Islet precursor cell (in vitro differentiated cells): ENCODE measurements around the gene BRME1.
A peak's percentile ranks its signal among the peaks of the same experiment; 100 is the strongest.
"Not testable (repeated sequence)": the region's sequence is repeated elsewhere in the genome, so short reads cannot be mapped to it uniquely, and the experiment has no call there.

Source experiments
- DNase-seq: peaks from one replicate; pipeline ENCODE4 v3.0.0-alpha.2; 2018

BRME1 gene

DNA sequence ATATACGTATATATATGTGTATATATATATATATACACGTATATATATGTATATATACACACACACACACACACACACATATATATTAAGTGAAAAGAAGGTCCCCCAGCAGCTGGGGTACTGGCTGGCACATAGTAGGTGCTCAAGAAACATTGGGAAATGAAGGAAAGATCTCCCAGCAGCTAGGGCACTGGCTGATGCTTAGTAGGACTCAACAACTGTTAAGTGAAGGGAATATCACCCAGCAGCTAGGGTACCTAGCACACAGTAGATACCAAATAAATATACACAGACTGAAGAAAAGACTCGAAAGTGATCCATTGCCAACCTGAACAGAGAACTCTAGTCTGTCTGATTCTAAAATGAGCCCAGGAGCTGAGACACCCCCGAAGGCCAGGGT, 20.1 kb upstream of the BRME1 start:
- DNase-seq, result no peak

DNA sequence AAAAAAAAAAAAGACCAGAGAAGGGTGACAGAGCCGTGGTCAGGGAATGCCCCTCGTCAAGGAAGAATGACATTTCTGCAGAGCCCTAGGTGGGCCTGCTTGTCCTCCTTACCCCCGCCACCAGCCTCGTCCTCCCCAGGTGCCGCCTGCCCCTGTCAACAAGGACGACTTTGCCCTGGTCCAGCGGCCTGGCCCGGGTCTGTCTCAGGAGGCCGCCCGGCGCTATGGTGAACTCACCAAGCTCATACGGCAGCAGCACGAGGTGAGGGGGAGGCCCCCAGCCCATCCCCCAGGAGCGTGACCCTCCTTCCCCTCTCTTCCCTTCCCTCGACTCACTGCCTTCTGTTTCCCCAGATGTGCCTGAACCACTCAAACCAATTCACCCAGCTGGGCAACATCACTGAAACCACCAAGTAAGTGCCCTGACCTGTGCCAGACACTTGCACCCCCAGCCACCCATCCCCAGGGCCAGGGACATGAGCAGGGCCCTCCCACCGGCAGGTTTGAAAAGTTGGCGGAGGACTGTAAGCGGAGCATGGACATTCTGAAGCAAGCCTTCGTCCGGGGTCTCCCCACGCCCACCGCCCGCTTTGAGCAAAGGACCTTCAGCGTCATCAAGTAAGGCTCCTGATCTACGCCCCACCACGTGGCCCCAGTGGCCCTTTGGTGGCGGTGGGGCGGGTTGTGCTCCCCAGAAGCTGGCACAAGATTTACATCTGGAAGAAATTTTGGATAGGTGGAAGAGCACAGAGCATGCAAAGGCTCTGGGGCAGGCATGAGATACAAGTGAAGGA, 17.5 kb upstream of the BRME1 start:
- DNase-seq, result no peak

DNA sequence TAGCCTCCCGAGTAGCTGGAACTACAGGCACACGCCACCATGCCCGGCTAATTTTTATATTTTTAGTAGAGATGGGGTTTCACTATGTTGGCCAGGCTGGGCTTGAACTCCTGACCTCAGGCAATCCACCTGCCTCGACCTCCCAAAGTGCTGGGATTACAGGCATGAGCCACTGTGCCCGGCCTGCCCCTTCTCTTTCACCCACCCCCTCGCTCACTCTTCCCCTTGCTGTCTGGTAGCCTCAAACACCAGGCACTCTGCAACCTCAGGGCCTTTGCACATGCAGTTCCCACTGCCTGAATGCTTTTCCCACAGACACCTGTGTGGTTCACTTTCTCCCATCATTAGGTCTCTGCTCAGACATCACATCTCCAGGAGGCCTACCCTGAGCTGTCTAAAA, 16.2 kb upstream of the BRME1 start:
- DNase-seq, result not testable (repeated sequence)

DNA sequence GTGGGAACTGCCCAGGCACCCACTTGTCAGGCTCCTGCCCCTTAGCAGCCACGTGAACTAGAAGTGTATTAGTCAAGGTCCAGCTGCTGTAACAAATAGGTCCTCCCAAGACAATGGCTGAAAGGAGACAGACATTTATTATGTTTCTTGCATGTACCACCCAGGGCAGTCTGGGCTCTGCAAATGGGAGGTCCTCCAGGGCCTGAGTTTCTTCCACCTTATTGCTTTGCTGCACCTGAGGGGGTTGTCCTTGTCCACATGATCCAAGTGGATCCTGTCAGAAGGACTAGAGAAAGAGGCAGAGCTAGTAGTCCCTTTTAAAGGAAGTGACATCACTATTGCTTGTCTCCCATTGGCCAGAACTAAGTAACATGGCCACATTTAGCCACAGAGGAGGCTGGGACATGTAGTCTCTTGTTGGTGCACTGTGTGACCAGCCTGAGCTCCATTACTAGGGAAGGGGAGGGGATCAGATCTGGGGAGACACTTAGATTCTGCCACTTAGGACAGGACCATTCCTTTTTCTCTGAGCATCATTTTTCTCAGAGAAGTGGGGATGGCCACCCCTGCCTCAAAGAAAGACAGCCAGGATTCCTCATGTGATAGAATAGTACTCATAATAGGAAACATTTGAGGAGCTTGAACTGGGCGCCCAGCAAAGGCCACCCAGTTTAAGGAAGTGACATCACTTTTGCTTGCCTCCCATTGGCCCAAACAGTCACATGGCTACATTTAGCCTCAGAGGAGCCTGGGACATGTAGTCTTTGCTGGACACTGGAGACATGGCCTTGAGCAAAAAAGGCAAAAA, 15.2 kb upstream of the BRME1 start:
- no peak for DNase-seq

DNA sequence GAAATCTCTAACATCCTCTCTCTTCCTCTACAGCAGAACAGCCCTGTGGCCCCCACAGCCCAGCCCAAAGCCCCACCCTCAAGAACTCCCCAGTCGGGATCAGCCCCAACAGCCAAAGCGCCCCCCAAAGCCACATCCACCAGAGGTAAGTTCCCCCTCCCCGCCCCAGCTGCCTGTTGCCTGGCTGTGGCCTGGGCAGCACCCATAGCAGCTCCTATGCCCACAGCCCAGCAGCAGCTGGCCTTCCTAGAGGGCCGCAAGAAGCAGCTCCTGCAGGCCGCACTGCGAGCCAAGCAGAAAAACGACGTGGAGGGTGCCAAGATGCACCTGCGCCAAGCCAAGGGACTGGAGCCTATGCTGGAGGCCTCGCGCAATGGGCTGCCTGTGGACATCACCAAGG, 14.6 kb upstream of the BRME1 start:
- no peak for DNase-seq

DNA sequence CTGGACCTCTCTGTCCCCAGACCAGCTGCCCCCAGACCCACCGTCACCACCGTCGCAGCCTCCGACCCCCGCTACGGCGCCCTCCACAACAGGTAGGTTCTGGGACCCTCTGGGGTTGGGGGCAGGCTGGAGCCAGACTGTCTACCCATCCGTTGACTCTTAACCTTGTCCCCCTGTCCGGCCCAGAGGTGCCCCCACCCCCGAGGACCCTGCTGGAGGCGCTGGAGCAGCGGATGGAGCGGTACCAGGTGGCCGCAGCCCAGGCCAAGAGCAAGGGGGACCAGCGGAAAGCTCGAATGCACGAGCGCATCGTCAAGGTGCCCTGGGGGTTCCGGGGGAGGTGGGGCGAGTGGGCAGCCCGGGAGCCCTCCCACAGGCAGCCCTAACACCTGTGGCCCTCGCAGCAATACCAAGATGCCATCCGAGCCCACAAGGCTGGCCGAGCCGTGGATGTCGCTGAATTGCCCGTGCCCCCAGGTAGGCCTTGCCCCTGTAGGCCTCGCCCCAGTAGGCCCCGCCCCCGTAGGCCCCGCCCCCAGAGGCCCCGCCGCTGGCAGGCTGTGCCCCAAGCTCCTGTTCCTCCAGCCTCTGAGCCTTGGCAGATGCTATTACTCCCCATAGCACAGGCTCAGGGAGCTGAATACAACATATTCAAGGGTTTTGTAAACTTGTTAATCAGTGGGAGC, 13.0 kb upstream of the BRME1 start:
- DNase-seq, result no peak

DNA sequence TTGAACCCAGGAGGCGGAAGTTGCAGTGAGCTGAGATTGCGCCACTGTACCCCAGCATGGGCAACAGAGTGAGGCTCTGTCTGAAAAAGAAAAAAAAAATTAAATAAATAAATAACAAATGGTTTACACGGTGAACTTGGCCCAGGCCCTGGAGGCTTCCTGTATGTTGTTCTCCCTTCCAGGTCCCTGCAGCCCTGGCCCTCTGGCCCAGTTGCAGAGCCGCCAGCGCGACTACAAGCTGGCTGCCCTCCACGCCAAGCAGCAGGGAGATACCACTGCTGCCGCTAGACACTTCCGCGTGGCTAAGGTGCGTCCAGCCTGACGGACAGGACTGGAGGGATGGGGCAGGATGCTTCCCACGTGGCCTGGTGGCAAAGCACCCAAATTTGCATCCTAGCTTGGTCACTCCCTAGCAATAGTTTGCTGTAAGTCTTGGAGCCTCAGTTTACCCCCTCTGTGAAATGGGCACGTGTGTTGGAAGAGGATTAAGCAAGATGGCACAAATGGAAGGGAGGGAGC, 12.0 kb upstream of the BRME1 start:
- no peak for DNase-seq

DNA sequence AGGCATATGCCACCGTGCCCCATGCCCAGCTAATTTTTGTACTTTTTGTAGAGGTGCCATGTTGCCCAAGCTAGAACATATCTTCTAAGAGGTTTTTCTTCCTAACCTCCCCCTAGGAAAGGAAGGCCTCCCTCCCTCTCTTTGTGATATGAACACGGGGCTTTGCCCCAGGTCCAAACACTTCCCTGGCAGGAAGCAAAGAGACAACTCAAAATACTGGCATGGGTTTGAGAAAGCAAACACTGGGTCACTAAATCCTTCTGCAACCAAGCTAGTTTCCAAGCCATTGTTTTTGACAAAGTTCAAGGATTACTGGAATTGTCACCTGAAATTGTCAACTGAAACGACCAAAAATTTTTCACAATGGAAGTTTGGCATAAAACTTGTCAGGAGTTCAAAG, 8.9 kb upstream of the BRME1 start:
- no peak for DNase-seq

DNA sequence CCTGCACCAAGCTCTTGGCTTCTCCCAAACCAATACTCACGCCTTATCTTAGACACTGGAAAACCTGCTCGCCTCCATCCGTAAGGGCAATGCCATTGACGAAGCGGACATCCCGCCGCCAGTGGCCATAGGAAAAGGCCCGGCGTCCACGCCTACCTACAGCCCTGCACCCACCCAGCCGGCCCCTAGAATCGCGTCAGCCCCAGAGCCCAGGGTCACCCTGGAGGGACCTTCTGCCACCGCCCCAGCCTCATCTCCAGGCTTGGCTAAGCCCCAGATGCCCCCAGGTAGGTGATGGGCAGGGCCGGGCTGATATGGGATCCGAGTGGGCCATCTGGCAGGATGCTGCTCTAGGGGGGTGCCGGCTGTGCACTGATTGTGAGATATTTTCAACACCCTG, 7.4 kb upstream of the BRME1 start:
- no peak for DNase-seq

DNA sequence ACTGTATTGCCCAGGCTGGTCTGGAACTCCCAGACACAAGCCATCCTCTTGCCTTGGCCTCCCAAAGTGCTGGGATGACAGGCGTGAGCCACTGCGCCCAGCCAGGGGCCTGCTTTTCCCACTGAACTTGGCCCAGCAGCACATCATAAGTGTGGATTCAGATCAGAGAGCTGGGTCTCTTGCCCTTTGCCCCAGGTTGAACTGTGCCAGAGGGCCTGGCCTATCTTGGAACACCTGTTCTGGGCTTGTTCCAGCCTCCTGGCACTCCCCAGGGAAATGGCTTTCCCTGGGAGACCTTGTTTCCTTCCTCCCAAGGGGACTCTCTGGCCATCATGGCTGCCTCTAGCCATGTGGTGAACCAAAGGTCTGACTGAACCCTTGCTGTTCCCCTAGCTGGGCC, 3.5 kb upstream of the BRME1 start:
- no peak for DNase-seq

DNA sequence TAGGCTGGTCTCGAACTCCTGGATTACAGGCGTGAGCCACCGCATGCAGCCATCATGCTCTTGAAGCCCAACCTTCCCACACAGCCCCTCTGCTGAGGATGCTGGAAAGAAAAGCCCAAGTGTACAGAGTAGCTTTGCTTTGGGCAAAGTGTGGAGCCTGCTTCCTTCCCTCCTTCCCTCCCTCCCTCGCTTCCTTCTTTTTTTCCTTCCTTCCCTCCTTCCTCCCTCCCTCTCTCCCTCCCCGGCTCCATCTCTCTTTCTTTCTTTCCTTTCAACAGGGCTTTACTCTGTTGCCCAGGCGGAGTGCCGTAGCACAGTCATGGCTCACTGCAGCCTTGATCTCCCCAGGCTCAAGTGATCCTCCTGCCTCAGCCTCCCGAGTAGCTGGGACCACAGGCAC, 2.8 kb upstream of the BRME1 start:
- no peak for DNase-seq

DNA sequence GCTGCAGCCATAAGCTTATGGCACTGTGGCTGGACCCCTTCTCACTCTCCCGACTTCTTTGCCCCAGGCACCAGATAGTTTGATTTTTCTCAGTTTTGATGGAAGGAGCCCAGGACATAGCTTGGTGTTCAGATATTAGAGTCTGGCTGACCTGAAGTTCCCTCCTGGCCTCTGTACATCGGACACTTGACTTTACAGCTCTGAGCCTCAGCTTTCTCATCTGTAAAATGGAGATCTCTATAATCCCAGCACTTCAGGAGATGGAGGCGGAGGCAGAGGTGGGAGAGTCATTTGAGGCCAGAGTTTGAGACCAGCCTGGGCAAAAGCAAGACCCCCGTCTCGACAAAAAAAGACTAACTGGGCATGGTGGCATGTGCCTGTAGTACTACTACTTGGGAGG, 993 bp upstream of the BRME1 start:
- no peak for DNase-seq

DNA sequence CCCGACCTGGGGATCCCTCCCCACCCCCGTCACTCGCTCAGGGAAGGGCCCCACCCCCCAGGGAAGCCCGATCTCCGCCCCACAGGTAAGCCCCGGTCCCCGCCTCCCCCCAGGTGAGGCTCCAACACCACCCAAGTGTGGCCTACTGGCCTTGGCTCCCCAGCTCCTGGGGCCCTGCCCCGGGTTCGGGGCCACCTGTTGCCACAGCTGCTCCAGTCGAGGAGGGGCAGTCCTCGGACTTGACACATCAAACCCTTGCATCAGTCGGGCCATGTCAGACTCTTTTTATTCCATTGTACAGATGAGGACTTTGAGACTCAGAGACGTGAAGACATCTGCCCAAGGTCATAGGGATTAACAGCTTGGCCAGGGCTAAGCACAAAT, 596 bp upstream of the BRME1 start:
- no peak for DNase-seq

DNA sequence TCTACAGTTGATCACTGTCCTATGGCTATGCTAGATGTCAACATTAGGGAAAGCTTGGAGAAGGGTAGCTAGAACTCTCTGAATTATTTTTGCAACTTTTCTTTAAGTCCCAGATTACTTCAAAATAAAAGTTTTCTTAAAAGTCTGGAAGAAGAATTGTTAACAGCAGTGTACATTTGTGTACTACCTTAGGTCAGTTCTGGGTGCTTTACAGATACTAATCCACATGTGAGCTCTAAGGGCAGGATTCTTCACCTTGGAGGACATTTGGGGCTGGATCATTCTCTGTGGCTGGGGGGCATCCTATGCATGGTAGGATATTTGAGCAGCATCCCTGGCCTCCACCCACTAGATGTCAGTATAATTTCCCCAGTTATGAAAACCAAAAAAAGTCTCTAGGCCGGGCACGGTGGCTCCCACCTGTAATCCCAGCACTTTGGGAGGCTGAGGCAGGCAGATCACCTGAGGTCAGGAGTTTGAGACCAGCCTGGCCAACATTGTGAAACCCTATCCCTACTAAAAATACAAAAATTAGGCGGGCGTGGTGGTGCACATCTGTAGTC, 2.8 kb downstream of the BRME1 start:
- no peak for DNase-seq

DNA sequence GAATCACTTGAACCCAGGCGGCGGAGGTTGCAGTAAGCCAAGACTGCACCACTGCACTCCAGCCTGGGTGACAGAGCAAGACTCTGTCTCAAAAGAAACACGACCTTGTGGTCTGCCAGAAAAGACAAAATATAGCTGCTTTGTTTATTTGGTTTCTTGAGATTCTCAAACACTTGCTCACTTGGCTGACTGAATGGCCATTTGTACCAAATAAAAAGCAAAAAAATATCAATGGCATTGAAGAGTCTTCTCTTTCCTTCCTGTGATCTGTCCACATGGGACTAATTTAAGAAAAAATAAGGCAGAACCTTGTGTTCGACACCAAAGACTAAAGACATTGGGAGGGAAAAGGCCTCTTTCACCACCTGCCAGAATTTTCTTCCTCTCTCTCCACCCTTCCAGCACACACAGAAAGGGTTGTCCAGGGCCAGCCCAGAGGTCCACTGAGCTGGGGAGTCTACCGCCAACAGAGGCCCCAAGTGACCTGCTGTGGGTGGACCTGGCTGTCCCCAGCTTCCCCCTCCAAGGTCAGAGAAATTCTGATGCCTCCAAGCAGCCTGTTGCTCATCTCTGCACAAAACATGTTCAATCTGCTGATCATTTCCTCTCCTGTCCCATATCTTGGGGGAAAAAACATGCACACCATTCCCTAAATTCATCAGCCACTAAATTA, 5.9 kb downstream of the BRME1 start:
- no peak for DNase-seq

DNA sequence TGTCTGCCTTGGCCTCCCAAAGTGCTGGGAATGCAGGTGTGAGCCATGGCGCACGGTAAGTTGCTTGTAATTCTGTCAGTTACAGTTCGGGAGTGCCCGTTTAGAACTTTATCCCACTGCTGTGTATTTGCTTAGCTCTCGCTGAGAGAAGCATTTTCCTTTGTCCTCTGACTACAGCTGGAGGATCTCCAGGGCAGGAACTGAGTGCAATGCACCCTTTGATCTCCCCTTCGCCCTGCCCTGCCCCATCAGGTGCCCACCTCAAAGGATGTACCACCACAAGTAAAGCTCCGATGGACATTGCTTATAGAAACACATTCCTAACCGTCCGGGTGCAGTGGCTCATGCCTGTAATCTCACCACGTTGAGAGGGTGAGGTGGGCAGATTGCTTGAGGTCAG, 6.5 kb downstream of the BRME1 start:
- no peak for DNase-seq

DNA sequence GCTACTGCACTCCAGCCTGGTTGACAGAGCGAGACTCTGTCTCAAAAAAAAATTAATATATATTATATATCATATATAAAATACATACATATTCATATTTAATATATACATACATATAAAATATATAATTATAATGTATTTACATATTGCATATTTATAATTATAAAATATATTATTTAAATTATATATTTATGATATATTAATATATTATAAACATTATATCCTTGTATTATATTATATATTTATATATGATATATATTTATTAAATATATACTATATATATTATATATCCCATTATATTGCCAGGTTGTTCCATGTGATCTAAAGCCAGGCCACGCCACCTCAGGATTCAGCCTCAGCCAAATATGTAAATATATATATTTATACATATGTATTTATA, 9.7 kb downstream of the BRME1 start:
- DNase-seq, result no peak

DNA sequence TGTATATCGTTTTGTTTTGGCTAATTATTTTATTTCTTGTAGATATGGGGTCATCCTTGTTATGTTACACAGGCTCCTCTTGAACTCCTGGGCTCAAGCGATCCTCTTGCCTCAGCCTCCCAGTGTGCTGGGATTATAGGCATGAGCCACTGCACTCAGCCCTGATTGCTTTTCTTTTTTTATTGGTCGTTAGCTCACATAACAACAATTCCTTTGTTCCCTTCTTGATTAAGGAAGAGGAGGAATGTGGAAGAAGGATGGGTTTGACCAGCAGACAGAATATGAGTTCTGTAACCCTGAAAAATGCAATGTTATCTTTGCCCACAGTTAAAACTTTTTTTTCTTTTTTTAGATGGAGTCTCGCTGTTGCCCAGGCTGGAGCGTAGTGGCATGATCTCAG, 11.4 kb downstream of the BRME1 start:
- no peak for DNase-seq

DNA sequence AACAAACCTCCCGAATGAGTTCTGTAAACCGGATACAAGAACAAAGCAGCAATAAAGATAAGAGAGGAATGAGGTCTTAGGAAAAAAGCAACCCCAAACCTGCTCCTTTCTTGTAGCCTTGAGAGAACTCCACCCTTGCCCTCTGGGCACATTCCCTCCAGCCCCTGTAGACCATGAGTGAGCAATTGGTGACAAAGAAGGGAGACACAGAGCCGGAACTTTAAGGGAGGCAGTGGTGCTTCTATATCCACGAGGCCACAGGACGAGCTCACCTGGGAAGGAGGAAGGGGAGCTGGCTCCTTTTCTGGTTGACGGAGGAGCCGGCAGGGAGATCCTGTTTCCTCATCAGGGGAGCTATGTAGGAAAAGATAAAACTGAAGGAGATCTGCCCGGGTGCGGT, 13.0 kb downstream of the BRME1 start:
- peak; percentile 77 for DNase-seq

DNA sequence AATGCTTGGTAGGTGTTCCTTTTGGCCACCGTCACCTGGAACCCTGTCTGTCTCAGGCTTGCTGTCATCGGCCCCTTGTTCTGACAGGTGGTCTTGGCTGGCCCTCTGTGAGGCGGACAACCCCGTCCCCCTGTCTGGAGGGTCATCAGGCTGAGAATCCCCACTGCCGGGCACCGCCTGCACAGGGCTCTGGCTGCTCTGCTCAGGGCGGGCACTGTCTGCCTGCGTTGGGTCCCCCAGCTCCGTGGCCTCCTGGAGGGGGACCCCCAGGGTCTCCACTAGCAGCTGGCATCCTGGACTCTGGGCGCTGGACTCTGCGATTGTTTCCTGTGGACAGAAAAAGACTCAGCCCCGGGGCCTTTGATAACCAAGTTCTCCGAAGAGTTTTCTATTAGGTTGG, 15.8 kb downstream of the BRME1 start:
- DNase-seq, result no peak

DNA sequence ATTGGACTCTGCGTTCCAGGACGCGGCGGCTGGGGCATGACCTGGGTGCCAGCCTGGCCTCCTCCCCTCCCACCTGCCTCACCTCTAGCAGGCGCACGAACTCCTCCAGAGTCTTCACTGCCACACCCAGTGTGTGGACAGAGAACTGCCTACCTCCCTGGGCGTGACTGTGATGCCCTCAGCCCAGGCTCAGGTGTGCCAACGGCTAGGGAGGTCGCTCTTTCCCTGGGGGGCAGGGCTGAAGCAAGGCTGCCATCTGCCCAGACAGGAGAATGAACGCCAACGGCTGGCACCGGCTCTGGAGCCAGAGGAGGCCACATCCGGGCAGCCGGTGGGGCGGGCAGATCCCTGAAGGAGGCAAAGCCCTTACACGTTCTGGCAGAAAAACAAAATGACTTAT, 17.6 kb downstream of the BRME1 start:
- no peak for DNase-seq

DNA sequence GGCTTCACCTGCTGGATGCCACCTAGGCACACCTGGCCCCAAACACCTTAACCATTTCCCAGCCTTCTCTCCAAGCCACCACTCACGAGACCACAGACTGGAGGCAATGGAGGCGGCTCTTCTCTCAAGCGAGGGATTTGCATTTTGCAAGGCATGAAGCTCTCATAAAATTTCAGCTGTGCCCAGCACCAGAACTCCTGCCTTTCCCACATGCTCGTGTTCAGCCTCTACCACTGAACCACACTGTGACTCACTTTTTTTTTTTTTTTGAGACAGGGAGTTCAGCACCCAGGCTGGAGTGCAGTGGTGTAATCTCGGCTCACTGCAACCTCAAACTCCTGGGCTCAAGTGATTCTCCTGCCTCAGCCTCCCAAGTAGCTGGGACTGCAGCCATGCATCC, 18.4 kb downstream of the BRME1 start:
- DNase-seq, result no peak

DNA sequence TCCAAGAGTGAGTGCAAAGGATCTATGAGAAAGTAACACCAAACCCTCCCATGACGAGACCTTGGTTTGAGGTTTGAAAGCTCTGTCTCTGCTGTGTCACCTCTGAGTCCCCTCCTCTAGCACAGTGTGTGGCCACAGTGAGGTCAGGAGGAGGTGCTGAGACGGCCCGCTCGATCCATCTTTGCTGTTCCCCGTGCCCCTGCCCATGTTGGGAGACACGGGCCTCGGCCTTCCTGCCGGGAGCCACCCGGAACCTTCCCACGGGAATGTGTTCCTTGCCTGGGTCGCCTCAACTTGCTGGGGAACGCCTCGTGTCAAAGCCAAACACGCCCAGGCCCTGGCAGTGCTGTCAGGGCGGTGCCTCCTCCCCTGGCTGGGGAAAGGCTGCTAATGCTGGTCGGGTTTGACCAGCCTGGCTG, 18.9 kb downstream of the BRME1 start:
- DNase-seq, result no peak
